B cell (primary cell): Measurements from ENCODE around the gene ADAMTS16.

Experiments used
- EZH2 ChIP-seq: IDR thresholded peaks from 2 replicates; pipeline ENCODE4 v1.6.1; 2012; ENCODE audit warnings: borderline replicate concordance, low read depth, mild to moderate bottlenecking, moderate library complexity, low read length; ENCODE audit not compliant: insufficient read depth, poor library complexity, severe bottlenecking
- TF ChIP-seq, protein P1 (sequence below): fragments of 200-600 bp; IDR thresholded peaks from one replicate; pipeline ENCODE4 v1.8.0; 2022; ENCODE audit warnings: antibody characterized with exemption, mild to moderate bottlenecking

DNA sequence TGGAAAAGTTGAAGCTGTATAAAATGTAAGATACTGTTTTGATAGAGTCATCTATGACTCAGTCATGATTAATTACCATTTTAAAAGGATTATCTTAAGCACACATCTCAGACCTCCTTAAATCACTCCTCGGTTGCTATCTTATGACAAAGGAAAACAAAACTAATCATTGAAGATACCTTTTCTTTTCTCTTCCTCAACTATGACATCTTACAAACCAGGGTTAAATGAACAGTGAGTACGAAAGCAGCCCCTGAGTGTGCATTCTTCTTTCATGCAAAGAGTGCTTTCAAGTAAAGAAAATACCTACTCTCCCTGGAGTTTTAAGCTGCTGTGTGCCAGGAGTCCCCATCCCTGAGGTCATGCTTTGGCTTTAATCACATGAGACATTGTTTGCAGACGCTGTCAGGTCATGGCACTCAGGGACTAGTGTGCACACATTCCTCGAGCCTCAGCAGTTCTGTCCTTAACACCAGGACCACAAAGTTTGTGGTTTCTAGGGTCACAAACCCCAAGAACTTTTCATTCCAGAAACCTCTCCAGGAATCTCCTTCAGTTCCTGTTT is 195.7 kb downstream of the ADAMTS16 start:
- TF ChIP-seq, protein P1, sequence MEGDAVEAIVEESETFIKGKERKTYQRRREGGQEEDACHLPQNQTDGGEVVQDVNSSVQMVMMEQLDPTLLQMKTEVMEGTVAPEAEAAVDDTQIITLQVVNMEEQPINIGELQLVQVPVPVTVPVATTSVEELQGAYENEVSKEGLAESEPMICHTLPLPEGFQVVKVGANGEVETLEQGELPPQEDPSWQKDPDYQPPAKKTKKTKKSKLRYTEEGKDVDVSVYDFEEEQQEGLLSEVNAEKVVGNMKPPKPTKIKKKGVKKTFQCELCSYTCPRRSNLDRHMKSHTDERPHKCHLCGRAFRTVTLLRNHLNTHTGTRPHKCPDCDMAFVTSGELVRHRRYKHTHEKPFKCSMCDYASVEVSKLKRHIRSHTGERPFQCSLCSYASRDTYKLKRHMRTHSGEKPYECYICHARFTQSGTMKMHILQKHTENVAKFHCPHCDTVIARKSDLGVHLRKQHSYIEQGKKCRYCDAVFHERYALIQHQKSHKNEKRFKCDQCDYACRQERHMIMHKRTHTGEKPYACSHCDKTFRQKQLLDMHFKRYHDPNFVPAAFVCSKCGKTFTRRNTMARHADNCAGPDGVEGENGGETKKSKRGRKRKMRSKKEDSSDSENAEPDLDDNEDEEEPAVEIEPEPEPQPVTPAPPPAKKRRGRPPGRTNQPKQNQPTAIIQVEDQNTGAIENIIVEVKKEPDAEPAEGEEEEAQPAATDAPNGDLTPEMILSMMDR: no peak
- no peak for TF ChIP-seq EZH2
